Ovary (tissue), 3 donors: Measurements from ENCODE around the gene AWAT1.

ENCODE experiments used
- CTCF ChIP-seq, 3 donors: fragments of 450-650 bp in 2 of 3; fragments of 200-600 bp in 1 of 3; IDR thresholded peaks; one replicate each; pipeline versions ENCODE4 v1.5.1 to v1.8.0; 2016 to 2022; ENCODE audit warnings: antibody characterized with exemption in 3 of 3, mild to moderate bottlenecking in 1 of 3
- POLR2A ChIP-seq: fragments of 450-650 bp; IDR thresholded peaks from one replicate; pipeline ENCODE4 v1.6.1; 2017; ENCODE audit warnings: antibody characterized with exemption, mild to moderate bottlenecking, moderate library complexity
- donor health status: DM: no; HTN: no; CAD: no.

DNA sequence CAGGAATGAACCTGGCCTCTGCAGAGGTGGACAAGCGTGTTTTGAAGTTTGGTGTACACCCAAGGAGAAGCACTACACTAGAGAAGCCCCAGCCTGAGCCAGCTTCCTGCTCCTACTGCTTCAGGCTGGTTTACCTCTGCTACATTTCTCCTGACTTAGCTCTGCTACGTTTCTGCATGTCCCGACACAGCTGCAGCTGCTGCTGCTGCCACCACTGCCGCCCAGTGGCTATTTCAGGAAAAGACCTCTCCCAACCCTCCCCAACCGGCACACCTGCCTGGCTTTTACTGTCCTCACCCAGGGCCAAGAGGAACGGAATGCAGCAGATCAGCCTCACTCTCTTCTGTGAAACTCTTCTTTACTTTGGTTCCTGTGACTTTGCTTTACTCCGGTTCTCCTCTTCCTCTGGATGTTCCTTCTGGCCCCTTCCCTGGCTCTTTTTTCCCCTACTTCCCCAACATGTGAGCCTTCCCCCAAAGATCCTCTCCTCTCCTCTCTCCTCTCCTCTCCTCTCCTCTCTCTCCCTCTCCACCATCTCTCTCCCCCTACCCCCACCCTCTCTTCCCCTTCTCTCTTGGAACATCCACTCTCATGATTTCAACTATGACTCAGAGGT is 28.6 kb downstream of the AWAT1 start:
- TF ChIP-seq CTCF (IDR thresholded peaks at IDR 0.05) (peak in 2 of 3 donors; percentile 14 to 32), POLR2A (no peak)
